HUES6 (cell line): ENCODE measurements around the gene POMP.
"Not testable (repeated sequence)": the region's sequence is repeated elsewhere in the genome, so short reads cannot be mapped to it uniquely, and the experiment has no call there.

Experiments
- H3K27ac ChIP-seq: 2 replicates; pipeline ENCODE4 v1.7.0; 2013; ENCODE audit warnings: low read depth, mild to moderate bottlenecking, low read length, inconsistent platforms
- H3K27me3 ChIP-seq: 2 replicates; pipeline ENCODE4 v1.6.1; 2013; ENCODE audit warnings: low read length; ENCODE audit not compliant: control insufficient read depth, insufficient read depth
- H3K36me3 ChIP-seq: 2 replicates; pipeline ENCODE4 v1.6.1; 2013; ENCODE audit warnings: low read length; ENCODE audit not compliant: control insufficient read depth, insufficient read depth
- H3K4me1 ChIP-seq: 2 replicates; pipeline ENCODE4 v1.6.1; 2013; ENCODE audit warnings: low read length; ENCODE audit not compliant: control insufficient read depth, insufficient read depth
- H3K4me3 ChIP-seq: 2 replicates; pipeline ENCODE4 v1.5.1; 2013; ENCODE audit warnings: low read depth, low read length
- H3K9ac ChIP-seq: one replicate; pipeline ENCODE4 v1.6.1; 2013; ENCODE audit warnings: mild to moderate bottlenecking, low read length
- H3K9me3 ChIP-seq: 2 replicates; pipeline ENCODE4 v1.6.1; 2013; ENCODE audit warnings: low read depth, low read length; ENCODE audit not compliant: control insufficient read depth, insufficient read depth

The POMP gene

DNA sequence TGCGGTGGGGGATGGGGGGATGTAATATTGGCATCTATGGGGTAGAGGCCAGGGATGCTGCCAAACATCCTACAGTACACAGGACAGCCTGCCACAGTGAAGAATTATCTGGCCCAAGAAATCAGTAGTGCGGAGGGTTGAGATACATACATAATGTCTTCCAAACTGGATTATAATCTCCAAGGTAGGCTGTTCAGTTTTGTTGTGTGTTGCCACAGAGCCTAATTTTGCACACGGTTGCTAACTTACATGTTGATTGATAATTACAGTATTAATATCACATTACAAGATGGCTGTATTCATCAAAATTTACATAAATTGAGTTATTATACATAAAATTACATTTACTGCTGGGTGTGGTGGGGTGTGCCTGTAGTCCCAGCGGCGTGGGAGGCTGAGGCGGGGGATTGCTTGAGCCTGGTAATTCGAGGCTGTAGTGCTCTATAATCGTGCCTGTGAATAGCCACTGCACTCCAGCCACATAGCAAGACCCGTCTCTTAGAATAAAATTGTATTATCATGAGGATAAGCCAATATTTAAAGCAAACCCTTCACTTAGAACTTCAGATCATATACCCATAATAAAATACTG lies 8.1 kb downstream of the POMP start:
- Histone ChIP-seq H3K36me3 (peaks cover 99% of the 10 kb centered on the region), H3K4me3 (no peak overlapping the region), H3K9ac (no peak overlapping the region), H3K9me3 (no peaks in the 10 kb centered on the region), H3K27me3 (no peaks in the 10 kb centered on the region), H3K27ac (no peak overlapping the region), H3K4me1 (no peaks in the 10 kb centered on the region)

GRCh38 chr13:28671126-28671792 lies 12.3 kb downstream of the POMP start:
- no peaks in the 10 kb centered on the region for H3K4me1 ChIP-seq
- no peaks in the 10 kb centered on the region for H3K27me3 ChIP-seq
- no peak overlapping the region for H3K27ac ChIP-seq
- peaks cover 96% of the 10 kb centered on the region for H3K36me3 ChIP-seq
- H3K9me3 ChIP-seq, result no peaks in the 10 kb centered on the region
- H3K4me3 ChIP-seq, result no peak overlapping the region
- H3K9ac ChIP-seq, result no peak overlapping the region

DNA sequence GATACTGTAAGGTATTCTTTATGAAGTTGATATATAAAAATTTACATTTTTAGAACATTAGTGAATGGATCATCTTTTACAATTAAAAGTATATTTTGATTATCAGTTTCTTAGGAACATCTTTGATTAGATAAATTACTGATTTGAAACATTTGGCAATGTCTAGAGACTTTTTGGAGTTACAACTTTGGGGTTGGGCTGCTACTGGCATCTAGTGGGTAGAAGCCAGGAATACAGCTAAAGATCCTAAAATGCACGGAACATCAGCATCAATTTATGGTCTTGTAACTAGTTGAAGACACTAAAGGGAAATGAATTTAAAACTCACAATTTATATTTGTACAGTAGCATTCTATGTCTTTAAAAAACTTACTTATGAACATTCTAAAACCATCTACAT lies 19.9 kb downstream of the POMP start:
- no peak overlapping the region for H3K4me3 ChIP-seq
- H3K9me3 ChIP-seq, result no peaks in the 10 kb centered on the region
- H3K36me3 ChIP-seq, result peaks cover 52% of the 10 kb centered on the region
- H3K4me1 ChIP-seq, result no peaks in the 10 kb centered on the region
- no peak overlapping the region for H3K27ac ChIP-seq
- H3K9ac ChIP-seq, result no peak overlapping the region
- no peaks in the 10 kb centered on the region for H3K27me3 ChIP-seq

GRCh38 chr13:28679628-28680027 lies 20.7 kb downstream of the POMP start:
- Histone ChIP-seq H3K9me3 (no peaks in the 10 kb centered on the region), H3K27me3 (no peaks in the 10 kb centered on the region), H3K36me3 (peaks cover 44% of the 10 kb centered on the region), H3K27ac (no peak overlapping the region), H3K9ac (no peak overlapping the region), H3K4me1 (peaks cover 2% of the 10 kb centered on the region), H3K4me3 (no peak overlapping the region)

DNA sequence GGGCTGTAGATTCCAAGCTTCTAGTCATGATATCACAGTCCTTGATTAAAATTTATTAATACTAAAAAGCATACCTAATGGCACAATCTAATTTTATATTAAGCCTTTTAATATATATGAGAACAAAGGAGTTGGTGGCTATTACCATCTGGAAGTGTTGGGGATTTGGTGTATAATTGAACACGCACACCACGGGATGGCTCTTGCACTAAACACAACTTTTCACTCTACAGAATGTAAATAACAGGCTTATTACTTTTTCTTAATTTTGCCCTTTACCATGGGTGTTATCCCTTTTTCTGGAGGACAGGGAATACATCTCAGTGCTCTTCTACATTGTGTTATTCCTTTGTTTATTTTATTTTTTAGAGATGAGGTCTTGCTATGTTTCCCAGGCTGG lies 21.6 kb downstream of the POMP start:
- H3K27ac ChIP-seq, result no peak overlapping the region
- H3K9me3 ChIP-seq, result no peaks in the 10 kb centered on the region
- no peak overlapping the region for H3K4me3 ChIP-seq
- H3K36me3 ChIP-seq, result peaks cover 35% of the 10 kb centered on the region
- H3K9ac ChIP-seq, result no peak overlapping the region
- no peaks in the 10 kb centered on the region for H3K27me3 ChIP-seq
- H3K4me1 ChIP-seq, result peaks cover 8% of the 10 kb centered on the region

DNA sequence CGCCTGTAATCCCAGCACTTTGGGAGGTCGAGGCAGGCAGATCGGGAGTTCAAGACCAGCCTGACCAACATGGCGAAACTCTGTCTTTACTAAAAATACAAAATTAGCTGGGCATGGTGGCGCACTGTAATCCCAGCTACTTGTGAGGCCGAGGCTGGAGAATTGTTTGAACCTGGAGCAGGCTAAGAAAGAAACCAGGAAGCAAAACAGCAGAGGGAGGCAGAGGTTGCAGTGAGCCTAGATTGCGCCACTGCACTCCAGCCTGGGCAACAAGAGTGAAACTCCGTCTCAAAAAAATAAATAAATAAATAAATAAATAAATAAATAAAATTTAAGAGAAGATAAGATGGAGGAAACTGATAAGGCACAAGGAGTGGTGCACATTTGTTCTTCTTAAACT lies 24.2 kb downstream of the POMP start:
- H3K4me3 ChIP-seq, H3K9ac ChIP-seq, H3K27ac ChIP-seq, H3K4me1 ChIP-seq, H3K27me3 ChIP-seq, H3K9me3 ChIP-seq: not testable (repeated sequence)
- H3K36me3 ChIP-seq, result peaks cover 10% of the 10 kb centered on the region

DNA sequence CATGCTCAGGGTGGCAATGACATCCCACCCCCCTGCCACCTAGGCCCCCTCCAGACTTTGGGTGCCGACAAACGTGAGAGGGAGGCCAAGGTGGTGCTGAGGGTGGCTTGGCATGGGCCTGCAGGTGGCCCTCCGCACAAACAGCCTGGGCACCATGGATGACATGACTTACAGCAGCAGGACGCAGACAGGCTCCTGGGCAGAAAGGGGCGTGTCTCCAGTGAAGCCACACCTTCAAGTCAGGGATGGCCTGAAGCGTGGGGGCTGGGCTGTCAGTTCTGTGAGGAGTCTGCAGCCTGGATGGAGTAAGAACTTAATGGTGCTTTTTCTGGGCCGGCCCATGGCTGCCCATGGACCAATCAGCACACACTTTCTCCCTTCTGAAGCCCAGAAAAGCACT lies 25.3 kb downstream of the POMP start:
- H3K27ac ChIP-seq, result no peak overlapping the region
- H3K9me3 ChIP-seq, result 0 out of 2 replicates have a peak, but pooled peaks cover 2% of the 10 kb centered on the region
- H3K4me1 ChIP-seq, result peaks cover 8% of the 10 kb centered on the region
- H3K9ac ChIP-seq, result no peak overlapping the region
- H3K27me3 ChIP-seq, result no peaks in the 10 kb centered on the region
- H3K36me3 ChIP-seq, result peaks cover under 1% of the 10 kb centered on the region; the same call in 1 of the 2 replicates
- peak overlapping the region; percentile 5; the same call in 1 of the 2 replicates for H3K4me3 ChIP-seq

- H3K27ac ChIP-seq, result no peak overlapping the region
- H3K4me1 ChIP-seq, result peaks cover 8% of the 10 kb centered on the region
- H3K9ac ChIP-seq, result no peak overlapping the region
- 0 out of 2 replicates have a peak, but pooled peaks cover 2% of the 10 kb centered on the region for H3K9me3 ChIP-seq
- H3K36me3 ChIP-seq, result no peaks in the 10 kb centered on the region
- no peak overlapping the region for H3K4me3 ChIP-seq
- H3K27me3 ChIP-seq, result no peaks in the 10 kb centered on the region
Measured at GRCh38 chr13:28685114-28685513, 26.2 kb downstream of the POMP start.

DNA sequence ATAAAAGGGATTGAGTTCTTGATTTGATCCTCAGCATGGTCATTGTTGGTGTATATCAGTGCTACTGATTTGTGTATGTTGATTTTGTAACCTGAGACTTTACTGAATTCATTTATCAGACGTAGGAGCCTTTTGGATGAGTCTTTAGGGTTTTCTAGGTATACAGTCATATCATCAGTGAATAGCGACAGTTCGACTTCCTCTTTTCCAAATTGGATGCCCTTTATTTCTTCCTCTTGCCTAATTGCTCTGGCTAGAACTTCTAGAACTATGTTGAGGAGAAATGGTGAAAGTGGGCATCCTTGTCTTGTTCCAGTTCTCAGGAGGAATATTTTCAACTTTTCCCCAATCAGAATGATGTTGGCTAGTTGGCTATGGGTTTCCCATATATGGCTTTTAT lies 27.0 kb downstream of the POMP start:
- Histone ChIP-seq H3K4me1 (peaks cover 8% of the 10 kb centered on the region), H3K27ac (no peak overlapping the region), H3K36me3 (no peaks in the 10 kb centered on the region), H3K27me3 (no peaks in the 10 kb centered on the region), H3K4me3 (no peak overlapping the region), H3K9me3 (0 out of 2 replicates have a peak, but pooled peaks cover 2% of the 10 kb centered on the region), H3K9ac (no peak overlapping the region)

DNA sequence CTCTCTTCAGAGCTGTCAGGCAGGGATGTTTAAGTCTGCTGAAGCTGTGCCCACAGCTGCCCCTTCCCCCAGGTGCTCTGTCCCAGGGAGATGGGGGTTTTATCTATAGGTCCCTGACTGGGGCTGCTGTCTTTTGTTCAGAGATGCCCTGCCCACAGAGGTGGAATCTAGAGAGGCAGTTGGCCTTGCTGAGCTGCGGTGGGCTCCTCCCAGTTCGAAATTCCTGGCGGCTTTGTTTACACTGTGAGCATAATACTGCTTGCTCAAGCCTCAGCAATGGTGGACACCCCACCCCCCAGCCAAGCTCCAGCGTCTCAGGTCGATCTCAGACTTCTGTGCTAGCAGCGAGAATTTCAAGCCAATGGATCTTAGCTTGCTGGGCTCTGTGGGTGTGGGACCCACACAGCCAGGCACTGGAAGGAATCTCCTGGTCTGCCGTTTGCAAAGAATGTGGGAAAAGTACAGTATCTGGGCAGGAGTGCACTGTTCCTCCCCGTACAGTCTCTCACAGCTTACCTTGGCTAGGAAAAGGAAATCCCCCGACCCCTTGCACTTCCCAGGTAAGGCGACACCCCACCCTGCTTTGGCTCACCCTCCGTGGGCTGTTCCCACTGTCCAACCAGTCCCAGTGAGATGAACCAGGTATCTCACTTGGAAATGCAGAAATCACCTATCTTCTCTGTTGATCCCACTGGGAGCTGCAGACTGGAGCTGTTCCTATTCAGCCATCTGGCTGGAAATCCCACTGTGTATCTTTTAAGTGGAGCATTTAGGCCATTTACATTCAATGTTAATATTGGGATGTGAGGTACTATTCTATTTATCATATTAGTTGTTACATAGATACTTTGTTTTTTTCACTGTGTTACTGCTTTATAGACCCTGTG lies 34.9 kb downstream of the POMP start:
- H3K27me3 ChIP-seq, H3K36me3 ChIP-seq, H3K9me3 ChIP-seq: not testable (repeated sequence)
- peaks cover 15% of the 10 kb centered on the region for H3K4me1 ChIP-seq
- H3K9ac ChIP-seq, result peak overlapping the region; percentile 77
- peak overlapping the region; percentile 68 for H3K4me3 ChIP-seq
- H3K27ac ChIP-seq, result peak overlapping the region; percentile 81

DNA sequence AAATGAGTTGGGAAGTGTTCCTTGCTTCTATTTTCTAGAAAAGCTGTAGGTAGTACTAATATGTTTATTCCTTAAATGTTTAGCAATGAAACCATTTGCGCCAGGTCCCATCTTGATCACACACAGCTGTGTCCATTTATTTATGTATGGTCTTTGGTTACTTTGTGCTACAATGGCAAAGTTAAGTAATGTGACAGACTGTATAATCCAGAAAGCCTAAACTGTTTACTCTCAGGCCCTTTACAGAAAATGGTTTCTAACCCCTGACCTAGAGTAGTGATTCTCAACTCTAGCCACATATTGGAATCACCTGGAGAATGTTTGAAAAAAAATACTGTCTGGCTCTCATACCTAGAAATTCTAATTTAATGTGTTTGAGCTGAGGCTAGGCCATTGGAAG lies 38.5 kb downstream of the POMP start:
- H3K9me3 ChIP-seq, result no peaks in the 10 kb centered on the region

More for the DNA sequence above, 38.5 kb downstream of the POMP start:
- Histone ChIP-seq H3K9ac (no peak overlapping the region), H3K4me1 (peaks cover 15% of the 10 kb centered on the region), H3K27me3 (no peaks in the 10 kb centered on the region), H3K36me3 (no peaks in the 10 kb centered on the region; the same call in 1 of the 2 replicates), H3K27ac (no peak overlapping the region), H3K4me3 (no peak overlapping the region)
